Gastrocnemius medialis (tissue), 4 donors: ENCODE measurements around the gene BIRC7. TPM values are rescaled to one million over a fixed set of nuclear protein-coding genes. Genes with fewer than 3 reads are reported as not detected.

Experiments
- ATAC-seq, 2 donors: fragments of 150-250 bp; one replicate each; pipeline ENCODE4 v1.9.1; 2016
- DNase-seq, 2 donors: peaks; one replicate each; pipeline ENCODE4 v3.0.0-alpha.2; 2019
- H3K27ac ChIP-seq, 4 donors: fragments of 200-600 bp; sonication (generic); 1 replicate in 1 of 4; 2 replicates in 3 of 4; pipeline ENCODE4 v1.5.1; 2016 to 2018; ENCODE audit warnings: mild to moderate bottlenecking in 2 of 4, moderate library complexity in 1 of 4
- H3K27me3 ChIP-seq, 3 donors: fragments of 200-600 bp; sonication (generic) in 2 of 3; 1 replicate in 1 of 3; 2 replicates in 2 of 3; pipeline versions ENCODE4 v1.5.1 to v1.6.0; 2016 to 2019; ENCODE audit warnings: mild to moderate bottlenecking in 1 of 3, moderate library complexity in 1 of 3
- H3K36me3 ChIP-seq, 2 donors: fragments of 200-600 bp; sonication (generic) in 1 of 2; one replicate each; pipeline ENCODE4 v1.5.1; 2017 to 2018
- H3K4me1 ChIP-seq, 2 donors: fragments of 200-600 bp; sonication (generic) in 1 of 2; one replicate each; pipeline ENCODE4 v1.5.1; 2016 to 2017; ENCODE audit warnings: mild to moderate bottlenecking in 2 of 2
- H3K4me3 ChIP-seq, 4 donors: fragments of 200-600 bp; sonication (generic) in 3 of 4; 1 replicate in 1 of 4; 2 replicates in 3 of 4; pipeline ENCODE4 v1.5.1; 2016 to 2019; ENCODE audit warnings: mild to moderate bottlenecking in 2 of 4
- H3K9me3 ChIP-seq, 3 donors: fragments of 200-600 bp; sonication (generic) in 2 of 3; 1 replicate in 1 of 3; 2 replicates in 2 of 3; pipeline ENCODE4 v1.5.1; 2016 to 2019
- POLR2A ChIP-seq, 2 donors: fragments of 450-650 bp; IDR thresholded peaks; one replicate each; pipeline ENCODE4 v1.6.1; 2017; ENCODE audit warnings: antibody characterized with exemption in 2 of 2, mild to moderate bottlenecking in 2 of 2, moderate library complexity in 2 of 2
- in situ Hi-C, 4 donors: fragments of 200-750 bp; cut with MboI; loops; one replicate each; pipeline versions ENCODE4 v1.15.0 to v1.8.0; 2017; ENCODE audit warnings: low sequenced_read_pairs in 4 of 4
- intact Hi-C: fragments of 100-400 bp; cut with DNase I; formaldehyde crosslinking; loops from one replicate; pipeline ENCODE4 v1.15.1; 2023; ENCODE audit warnings: low total_unique reads
- total RNA-seq, 4 donors: library from RNA; depleted of rRNA; stranded (reverse); fragments of >200 nt; gene quantifications; one replicate each; pipeline versions ENCODE4 v1.1.0 to v1.2.3, GENCODE V29; 2016
- TF ChIP-seq, protein P1 (sequence below), 5 experiments: fragments of 450-650 bp in 3 of 5; fragments of 200-600 bp in 2 of 5; sonication (generic) in 2 of 5; IDR thresholded peaks in 4 of 5; conservative IDR thresholded peaks in 1 of 5; 1 replicate in 4 of 5; 2 replicates in 1 of 5; pipeline ENCODE4 v1.5.1; 2016 to 2019; ENCODE audit warnings: antibody characterized with exemption in 5 of 5, mild to moderate bottlenecking in 3 of 5, moderate library complexity in 3 of 5

The BIRC7 gene
- total RNA-seq, 4 donors from 2014 or later: not detected

GRCh38 chr20:63276956-63277355 lies 41.3 kb downstream of the BIRC7 start:
- in situ Hi-C loops: no loop called here
- Histone ChIP-seq H3K36me3 (peaks cover 0 to 64% of the 10 kb centered on the region in 2 donors), H3K27me3 (no peaks in the 10 kb centered on the region), H3K4me3 (no peak overlapping the region), H3K4me1 (peaks cover 18 to 19% of the 10 kb centered on the region in 2 donors), H3K27ac (no peak overlapping the region), H3K9me3 (no peaks in the 10 kb centered on the region)
- DNase-seq: no peak
- no peak for ATAC-seq
- TF ChIP-seq, protein P1, sequence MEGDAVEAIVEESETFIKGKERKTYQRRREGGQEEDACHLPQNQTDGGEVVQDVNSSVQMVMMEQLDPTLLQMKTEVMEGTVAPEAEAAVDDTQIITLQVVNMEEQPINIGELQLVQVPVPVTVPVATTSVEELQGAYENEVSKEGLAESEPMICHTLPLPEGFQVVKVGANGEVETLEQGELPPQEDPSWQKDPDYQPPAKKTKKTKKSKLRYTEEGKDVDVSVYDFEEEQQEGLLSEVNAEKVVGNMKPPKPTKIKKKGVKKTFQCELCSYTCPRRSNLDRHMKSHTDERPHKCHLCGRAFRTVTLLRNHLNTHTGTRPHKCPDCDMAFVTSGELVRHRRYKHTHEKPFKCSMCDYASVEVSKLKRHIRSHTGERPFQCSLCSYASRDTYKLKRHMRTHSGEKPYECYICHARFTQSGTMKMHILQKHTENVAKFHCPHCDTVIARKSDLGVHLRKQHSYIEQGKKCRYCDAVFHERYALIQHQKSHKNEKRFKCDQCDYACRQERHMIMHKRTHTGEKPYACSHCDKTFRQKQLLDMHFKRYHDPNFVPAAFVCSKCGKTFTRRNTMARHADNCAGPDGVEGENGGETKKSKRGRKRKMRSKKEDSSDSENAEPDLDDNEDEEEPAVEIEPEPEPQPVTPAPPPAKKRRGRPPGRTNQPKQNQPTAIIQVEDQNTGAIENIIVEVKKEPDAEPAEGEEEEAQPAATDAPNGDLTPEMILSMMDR (IDR thresholded peaks at IDR 0.05 in 4 of 5, conservative IDR thresholded peaks at IDR 0.05 in 1 of 5): no peak
- TF ChIP-seq POLR2A (IDR thresholded peaks at IDR 0.05): no peak
- intact Hi-C loops: no loop called here

DNA sequence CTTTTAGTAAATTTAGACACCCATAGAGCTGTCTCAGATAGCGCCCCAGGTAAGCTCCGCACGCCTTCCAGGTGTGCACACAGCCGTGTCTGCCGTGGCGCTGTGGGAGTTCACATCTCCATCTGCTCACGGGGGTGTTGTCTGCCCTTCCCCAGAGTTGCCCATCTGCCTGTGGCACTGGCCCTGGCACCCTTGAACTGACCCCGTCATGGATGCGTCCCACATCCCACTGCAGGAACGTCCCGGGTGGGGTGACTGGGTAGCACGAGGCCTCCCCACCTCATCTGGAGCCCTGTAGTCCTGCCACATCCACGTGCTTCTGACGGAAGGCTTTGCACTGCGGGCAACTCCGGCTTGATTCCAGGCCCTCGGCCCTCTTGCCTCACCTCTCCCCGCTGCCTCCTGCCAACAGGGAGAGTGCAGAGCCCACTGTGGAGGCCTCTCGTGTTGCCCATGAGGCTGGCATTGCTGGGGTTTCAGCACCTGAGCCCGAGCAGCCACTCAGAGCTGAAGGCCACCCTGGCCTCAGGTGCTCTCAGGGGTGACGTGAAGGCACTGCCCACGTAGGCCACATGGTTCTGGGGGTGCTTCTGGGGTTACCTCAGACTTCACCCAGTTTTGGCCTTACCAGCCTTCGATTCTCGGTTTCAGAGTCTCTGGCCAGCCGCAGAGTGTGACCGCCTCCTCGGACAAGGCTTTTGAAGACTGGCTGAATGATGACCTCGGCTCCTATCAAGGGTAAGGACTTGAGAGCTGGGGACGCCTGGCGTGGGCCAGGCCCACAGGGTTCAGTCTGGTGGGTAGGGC lies 42.0 kb downstream of the BIRC7 start:
- Histone ChIP-seq H3K4me1 (peaks cover 15 to 19% of the 10 kb centered on the region in 2 donors), H3K4me3 (no peak overlapping the region), H3K27ac (no peak overlapping the region), H3K9me3 (no peaks in the 10 kb centered on the region), H3K36me3 (peaks cover 0 to 66% of the 10 kb centered on the region in 2 donors), H3K27me3 (no peaks in the 10 kb centered on the region)
- TF ChIP-seq, protein P1 (IDR thresholded peaks at IDR 0.05 in 4 of 5, conservative IDR thresholded peaks at IDR 0.05 in 1 of 5): no peak
- no peak for TF ChIP-seq POLR2A (IDR thresholded peaks at IDR 0.05)
- no peak for DNase-seq
- no peak for ATAC-seq
- intact Hi-C loops: no loop called here
- in situ Hi-C loops: no loop called here

DNA sequence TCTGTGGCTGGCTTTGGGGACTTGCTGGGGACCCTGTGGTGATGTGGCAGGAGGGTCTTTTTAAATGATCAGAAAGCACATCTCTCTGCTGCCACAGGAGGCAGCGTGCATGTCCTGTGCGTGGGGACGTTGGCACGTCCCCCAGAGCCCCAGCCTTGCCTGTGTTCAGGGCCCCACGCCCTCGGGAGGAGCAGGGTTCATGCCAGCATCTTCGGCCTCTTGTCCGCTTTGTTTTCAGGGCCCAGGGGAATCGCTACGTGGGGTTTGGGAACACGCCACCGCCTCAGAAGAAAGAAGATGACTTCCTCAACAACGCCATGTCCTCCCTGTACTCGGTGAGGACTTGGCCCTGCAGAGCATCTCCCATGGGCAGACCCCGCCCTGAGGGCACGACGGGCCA lies 43.0 kb downstream of the BIRC7 start:
- peaks cover 0 to 74% of the 10 kb centered on the region in 2 donors for H3K36me3 ChIP-seq
- in situ Hi-C loops: no loop called here
- ATAC-seq: no peak

GRCh38 chr20:63279931-63280330 lies 44.2 kb downstream of the BIRC7 start:
- DNase-seq: no peak
- no peaks in the 10 kb centered on the region for H3K27me3 ChIP-seq
- TF ChIP-seq POLR2A (IDR thresholded peaks at IDR 0.05): no peak
- TF ChIP-seq, protein P1 (IDR thresholded peaks at IDR 0.05 in 4 of 5, conservative IDR thresholded peaks at IDR 0.05 in 1 of 5): no peak
- H3K4me3 ChIP-seq: no peak overlapping the region
- no peaks in the 10 kb centered on the region for H3K9me3 ChIP-seq
- intact Hi-C loops (no loop called here), in situ Hi-C loops (no loop called here)
- no peak for ATAC-seq
- H3K36me3 ChIP-seq: peaks cover 0 to 87% of the 10 kb centered on the region in 2 donors
- H3K27ac ChIP-seq: no peak overlapping the region
- H3K4me1 ChIP-seq: peaks cover 0 to 2% of the 10 kb centered on the region in 2 donors

More for the DNA sequence above, 43.0 kb downstream of the BIRC7 start:
- no peak overlapping the region for H3K27ac ChIP-seq
- no peak overlapping the region for H3K4me3 ChIP-seq
- peaks cover 9 to 13% of the 10 kb centered on the region in 2 donors for H3K4me1 ChIP-seq
- no peak for TF ChIP-seq POLR2A (IDR thresholded peaks at IDR 0.05)
- TF ChIP-seq, protein P1 (IDR thresholded peaks at IDR 0.05 in 4 of 5, conservative IDR thresholded peaks at IDR 0.05 in 1 of 5): no peak
- intact Hi-C loops: no loop called here
- H3K27me3 ChIP-seq: no peaks in the 10 kb centered on the region
- H3K9me3 ChIP-seq: no peaks in the 10 kb centered on the region
- DNase-seq: no peak
